HG03575 (cell line): ENCODE data around the gene NID1.
A peak's percentile ranks its signal among the peaks of the same experiment; 100 is the strongest.
"Not testable (repeated sequence)": the region's sequence is repeated elsewhere in the genome, so short reads cannot be mapped to it uniquely, and the experiment has no call there.

Experiments used
- ATAC-seq: cut with Tn5 transposase; IDR thresholded peaks from one replicate; pipeline ENCODE4 v1.9.1; 2021; ENCODE audit not compliant: unreplicated experiment, insufficient number of reproducible peaks, low FRiP score; ENCODE audit errors: extremely low read depth

The NID1 gene

DNA sequence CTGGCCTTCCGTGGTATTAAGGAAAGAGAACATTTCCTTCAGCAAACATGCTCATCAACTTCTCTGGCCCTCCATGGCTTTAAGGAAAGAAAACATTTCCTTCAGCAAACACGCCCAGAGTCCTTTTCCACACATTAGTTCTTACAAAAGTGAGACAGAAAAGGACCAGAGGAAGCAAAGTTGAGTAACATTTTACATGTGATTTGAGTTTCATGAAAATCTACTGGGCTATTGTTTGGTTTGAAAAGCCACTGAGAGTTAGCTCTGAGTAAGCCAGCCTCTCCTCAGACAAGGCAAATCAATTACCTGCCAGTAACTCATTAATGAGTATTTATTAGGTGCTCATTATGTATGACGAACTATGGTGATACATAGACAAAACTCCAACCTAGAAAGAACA, 78.0 kb downstream of the NID1 start:
- no peak for ATAC-seq

DNA sequence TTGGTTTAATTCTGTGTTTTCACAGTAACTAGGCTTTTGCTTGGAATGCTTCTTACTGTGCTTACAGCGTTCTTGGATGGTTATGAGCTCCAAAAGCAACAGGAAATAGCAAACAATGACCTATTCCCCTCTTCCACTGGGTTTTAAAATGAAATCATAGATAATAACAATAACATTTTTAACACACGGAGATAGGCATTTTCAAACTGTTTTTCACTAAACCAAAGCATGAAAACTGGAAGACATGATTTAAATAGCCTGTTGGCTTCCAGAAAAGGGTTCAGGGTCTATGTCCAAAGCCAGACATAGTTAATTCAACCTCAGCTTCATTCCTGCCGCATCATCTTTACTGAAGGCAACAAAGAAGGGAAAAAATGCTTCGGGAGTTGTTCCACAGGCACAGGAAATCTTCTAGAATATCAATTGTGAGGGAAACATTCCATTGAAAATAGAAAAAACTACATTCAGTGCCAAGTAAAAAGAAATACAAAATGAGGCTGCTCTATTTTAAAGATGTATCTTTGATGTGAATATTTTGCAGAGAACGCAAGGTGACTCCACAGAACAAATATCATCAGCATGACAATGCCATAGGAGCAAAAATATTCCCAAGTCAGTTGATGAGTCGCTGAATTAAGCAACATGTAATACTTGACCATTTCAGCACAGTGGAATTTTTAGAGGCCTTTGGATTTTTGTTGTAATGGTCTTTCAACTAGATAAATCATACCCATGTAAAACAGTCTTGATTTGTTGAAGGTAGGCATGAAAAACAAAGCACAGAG, 80.7 kb downstream of the NID1 start:
- ATAC-seq: no peak

DNA sequence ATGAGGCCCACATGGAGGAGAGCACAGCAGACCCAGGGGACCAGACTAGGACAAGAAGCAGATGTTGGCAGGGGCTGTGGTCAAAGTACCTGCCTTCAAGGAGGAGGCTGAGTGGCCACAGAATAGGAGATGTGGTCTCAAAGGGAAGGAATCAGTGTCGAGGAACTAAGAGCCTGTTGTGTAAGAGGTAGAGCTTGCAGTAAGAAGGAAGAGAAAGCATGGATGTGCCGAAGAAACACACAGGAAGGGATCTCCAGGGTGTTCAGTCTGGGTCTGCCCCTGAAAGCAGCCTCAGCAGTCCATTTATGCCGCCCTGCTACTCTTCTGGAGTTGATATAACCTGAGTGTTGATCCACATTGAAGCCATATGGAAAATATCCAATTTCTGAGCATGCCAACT, 83.9 kb downstream of the NID1 start:
- ATAC-seq: no peak

DNA sequence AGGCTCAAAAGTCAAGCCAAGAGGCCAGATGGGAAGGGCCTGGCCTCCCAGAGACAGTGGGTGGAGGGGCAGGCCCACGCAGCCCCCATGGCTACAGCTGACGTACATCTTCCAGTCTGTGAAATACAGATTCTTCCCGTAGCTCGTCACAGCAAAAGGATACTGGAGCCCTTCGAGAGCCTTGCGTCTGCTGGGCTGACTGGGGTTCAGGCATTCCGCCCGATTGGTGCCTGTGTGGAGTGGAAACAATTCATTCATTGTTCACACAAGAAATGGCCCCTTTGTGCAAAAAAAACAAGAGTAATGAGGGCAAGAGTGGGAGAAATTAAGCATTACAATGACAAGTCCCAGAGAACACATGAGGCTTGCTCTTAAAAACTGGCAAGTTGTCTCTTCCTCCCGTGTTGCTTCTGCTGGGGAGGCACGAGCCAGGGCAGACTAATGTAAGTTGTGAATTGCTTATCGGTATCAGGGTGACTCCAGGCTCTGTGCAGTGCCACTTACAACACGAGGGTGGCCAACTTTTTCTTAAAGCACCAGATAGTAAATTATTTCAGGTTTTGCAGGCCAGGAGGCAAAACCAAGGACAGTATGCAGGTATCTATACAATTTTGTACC, 85.1 kb downstream of the NID1 start:
- no peak for ATAC-seq

DNA sequence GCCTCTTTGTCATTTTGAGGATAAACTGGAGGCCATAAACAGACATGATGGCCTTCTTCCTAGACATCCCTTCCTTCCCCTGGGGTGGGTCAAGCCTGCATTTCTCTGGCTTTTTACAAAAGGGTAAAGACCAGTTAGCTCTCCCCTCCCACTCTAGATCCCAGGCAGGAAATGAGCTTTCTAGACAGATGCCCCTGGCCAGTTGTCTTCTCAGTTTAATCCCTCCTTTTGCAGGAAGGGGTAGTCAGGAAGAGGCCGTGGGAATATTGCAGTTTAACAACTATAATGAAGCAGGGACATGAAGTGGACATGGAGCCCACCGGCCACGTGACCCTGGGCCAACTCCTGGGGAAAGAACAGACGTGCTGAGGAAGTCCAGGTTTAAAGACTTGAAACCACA, 85.7 kb downstream of the NID1 start:
- ATAC-seq: no peak

DNA sequence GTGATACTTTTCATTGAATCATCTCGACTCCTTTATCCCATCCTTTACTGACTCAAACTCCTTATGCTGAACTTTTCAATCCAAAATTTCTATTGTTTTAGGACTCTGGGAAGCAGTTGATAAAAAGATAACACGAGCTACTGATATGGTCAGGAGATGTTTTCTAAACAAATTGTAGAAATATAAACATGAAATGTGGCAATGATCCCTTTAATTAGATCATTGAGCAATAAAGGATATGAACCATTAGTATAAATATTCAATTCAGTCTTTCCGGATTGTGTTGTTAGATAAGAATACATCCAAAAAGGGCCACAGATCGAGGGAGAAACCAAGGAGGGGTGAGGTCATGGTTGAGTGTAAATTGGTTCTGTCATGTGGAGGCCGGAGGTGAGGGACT, 88.4 kb downstream of the NID1 start:
- no peak for ATAC-seq

DNA sequence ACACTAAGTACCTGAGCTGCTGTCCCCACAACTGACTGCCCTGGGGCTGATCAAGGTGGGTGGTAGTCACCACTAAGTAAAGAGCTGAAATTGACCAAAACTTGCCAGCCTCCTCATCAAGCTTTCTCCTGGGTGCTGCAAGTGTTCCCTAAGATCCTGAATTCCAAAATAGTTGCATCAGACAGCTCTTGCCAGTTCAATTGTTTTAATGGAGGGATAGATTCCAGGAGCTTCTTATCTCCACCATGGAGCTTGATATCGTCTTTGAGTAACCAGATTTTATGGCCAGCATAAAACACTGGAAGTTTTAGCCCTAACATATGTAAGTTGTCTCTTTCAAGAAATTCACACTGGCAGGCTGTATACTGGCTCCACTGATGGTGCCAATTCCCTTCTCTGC, 90.3 kb downstream of the NID1 start:
- no peak for ATAC-seq

DNA sequence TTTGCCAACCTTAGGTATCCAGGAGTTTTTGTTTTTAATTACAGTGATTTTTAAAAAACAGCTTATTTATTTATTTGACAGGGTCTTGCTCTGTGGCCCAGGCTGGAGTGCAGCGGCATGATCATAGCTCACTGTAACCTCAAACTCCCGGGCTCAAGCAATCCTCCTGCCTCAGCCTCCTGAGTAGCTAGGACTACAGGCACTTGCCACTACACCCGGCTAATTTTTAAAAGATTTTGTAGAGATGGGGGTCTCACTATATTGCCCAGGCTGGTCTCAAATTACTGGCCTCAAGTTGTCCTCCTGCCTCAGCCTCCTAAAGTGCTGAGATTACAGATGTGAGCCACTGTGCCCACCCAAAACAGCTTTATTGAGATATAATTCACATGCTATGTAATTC, 92.2 kb downstream of the NID1 start:
- ATAC-seq: not testable (repeated sequence)

DNA sequence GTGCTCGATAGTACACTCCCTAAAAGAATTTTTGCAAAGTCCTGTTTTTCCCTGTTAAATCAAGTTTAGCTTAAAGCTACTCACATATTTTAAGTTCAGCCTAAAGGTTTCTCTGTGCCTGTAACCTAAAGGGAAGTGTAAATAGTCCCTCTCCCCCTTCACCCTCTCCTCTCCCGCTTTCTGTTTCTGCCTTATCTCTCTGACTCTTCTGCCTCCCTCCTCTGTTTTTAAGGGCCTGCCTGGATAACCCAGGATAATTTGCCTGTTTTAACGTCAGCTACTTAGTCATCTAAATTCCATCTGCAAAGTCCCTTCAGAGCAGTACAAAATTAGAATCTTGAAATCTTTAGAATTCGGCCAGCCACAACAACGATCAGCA, 92.6 kb downstream of the NID1 start:
- no peak for ATAC-seq

DNA sequence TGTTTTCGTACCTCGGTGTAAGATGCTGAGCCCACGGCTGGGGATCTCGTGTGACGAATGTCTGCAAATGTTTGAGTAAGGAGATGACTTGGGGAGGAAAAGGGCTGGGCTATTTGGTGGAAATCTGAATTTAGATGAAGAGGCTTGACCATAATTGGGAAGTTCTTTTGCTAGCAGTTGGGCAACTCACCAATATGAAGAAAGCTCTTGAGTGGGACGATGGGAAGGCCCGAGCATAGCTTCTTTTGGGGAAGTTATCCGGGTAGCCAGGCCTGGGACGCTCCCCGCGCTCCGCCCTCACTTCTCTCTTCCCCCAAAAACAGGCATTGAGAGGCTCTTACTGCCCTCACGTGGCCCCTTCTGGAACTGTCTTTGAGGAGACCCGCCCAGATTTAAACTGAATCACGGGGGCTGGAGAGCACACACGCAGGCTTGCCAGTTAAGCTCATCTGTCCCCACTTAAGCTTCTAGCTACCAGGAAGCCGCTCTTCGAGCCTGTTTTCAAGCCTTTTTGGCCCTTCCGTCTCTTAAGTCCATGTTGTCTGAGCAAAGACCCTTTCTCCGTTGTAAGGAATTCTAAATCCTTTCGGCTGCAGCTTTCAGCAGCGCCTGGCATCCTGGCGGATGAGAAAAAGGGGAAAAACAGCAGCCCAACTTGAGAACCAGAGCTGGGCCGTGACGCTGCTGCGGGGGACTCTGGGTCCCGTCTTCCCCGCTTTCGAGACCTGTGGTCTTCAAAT, 93.1 kb downstream of the NID1 start:
- ATAC-seq: no peak

DNA sequence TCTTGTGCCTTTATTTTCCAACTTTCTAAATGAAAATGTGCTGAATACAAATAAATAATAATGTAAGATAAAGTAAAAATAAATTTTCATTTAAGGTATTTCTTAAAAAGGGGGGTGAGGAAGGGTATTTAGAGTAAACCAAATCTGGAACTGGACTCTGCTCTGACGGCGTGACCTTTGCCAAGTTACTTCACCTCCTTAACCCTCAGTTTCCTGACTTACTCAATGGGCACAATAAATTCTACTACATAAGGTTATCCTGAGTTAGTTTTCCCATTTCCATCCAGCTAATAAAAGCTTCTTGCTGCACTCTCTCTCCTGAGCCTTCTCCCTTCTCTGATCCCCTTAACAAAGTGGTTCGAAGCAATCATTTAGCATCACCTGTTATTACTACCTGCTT, 93.9 kb downstream of the NID1 start:
- ATAC-seq: no peak

DNA sequence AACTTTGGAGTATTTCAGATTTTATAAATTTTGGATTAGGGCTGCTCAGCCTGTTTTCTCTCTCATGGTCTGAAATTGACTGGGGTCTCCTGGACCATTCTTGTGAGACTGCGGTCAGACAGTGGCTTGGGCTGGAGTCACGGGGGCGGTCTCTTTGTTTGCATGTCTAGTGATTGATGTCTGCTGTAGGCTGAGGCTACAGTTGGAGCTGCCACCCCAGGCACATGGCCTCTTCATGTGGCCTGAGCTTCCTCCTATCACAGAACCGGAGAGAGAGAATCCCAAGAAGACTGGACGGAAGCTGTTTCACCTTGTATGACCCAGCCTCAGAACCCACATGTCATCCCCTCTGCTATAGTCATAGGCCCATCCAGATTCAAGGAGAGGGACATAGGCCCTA, 96.1 kb downstream of the NID1 start:
- ATAC-seq: no peak

DNA sequence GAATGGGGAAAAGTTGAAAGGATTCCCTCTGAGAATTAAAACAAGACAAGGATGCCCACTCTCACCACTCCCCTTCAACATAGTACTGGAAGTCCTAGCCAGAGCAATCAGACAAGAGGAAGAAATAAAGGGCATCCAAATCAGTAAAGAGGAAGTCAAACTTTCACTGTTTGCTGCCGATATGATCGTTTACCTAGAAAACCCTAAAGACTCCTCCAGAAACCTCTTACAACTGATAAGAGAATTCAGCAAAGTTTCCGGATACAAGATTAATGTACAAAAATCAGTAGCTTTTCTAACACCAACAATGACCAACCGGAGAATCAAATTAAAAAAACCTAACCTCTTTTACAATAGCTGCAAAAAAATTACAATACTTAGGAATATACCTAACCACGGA, 98.8 kb downstream of the NID1 start:
- not testable (repeated sequence) for ATAC-seq

DNA sequence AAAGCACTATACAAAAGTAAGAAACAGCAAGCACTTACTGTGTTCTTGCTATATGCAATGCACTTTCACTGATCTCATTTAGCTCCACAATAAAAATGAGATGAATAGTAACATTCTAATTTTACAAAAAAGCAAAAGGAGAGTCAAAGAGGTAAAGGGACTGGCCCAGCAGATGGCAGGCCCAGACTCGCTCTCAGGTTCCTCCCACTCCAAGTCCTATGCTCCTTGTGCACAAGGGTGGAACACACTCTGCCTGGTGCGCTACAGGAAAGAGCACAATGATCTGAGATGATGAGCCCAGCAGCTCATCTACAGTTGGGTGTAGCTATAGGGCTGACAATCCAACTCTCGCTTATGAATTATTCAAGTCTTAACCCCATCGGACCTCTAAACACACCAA, 104.1 kb downstream of the NID1 start:
- no peak for ATAC-seq

DNA sequence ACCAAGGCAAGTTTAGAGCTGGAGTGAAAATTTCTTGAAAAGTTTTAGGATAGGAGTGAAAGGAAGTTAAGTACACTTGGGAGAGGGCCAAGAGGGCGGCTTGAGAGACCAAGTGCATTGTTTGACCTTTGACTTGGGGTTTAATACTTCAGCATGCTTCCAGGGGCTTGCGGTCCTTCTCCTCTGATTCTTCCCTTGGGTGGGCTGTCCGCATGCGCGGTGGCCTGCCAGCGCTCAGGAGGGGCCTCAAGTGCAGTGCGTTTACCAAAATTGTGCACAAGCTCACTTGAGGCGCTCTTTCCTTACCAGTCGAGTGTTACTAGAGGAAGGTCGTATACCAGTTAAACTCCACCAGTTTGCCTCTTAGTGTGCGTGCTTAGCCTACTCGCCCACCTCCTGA, 106.9 kb downstream of the NID1 start:
- no peak for ATAC-seq

DNA sequence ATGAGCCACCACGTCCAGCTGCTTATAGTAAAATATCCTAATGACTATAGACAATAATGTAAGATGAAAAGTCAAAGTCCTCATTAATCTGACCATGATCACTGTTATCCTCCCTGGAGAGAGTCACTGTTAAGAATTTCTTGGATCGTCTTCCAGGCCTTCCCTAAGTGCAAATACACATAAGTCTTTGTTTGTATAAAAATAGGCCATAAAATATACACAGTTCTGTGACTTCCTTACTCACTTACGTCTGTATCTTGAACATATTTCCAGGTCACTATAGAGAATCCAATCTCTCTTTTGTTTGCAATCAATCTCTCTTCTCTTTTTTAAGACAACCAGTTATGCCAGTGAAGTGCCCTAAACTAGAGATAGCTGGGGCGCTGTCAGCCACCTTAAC, 109.1 kb downstream of the NID1 start:
- no peak for ATAC-seq

DNA sequence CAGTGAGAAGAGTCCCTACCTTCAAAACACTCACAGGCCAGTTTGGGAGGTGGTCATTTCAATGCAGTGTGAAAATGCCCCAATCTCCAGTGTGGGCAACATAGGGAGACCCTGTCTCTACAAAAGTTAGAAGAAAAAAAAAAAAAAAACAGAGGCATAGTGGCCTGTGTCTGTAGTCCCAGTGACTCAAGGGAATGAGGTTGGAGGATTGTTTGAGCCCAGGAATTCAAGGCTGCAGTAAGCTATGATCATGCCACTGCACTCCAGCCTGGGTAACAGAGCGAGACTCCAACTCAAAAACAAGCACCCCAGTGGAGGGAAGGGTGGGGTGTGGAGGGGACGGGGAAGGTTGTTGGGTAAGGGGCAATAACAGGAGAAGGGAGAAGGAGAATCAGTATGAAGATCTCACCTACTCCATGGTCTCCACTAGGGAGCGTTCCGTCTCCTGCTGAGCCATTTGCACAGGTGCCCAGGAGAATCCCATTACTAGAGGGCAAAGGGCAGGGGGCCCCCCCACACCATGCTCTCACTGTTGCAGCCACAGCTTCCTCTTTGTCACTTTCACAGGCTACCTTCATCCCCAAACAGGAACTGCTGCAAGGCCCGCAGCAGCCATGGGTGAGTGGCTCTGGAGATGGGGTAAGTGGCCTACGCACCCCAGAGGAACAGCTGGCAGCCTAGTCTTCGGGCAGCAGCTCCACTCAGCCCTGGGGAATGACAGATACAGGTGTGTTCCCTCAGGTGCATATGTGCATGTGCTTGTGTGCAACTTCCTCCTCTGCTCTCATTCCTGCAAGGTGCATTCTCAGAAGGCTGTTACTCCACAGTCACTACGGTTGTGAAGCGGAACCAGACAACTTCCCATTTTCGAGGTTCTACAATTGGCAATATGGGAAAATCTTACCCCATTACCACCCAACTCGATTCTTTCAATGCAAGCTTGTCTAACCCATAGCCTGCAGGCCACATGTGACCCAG, 110.3 kb downstream of the NID1 start:
- peak; percentile 62 for ATAC-seq

DNA sequence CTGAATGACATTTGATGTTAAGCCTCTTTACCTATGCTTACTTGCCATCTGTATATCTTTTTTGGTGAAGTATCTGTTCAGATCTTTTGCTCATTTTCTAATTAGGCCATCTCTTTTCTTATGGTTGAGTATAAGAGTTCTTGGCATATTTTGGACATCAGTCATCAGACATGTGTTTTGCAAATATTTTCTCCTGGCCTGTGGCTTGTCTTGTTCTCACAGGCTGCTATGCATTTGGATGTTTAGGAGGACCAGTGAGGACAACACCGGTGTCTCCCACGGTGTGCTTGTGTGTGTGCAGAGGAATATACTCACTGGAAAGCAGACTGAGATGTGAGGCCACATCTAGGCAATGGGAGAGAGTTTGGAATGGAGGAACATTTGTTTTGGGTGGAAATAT, 111.1 kb downstream of the NID1 start:
- ATAC-seq: no peak

DNA sequence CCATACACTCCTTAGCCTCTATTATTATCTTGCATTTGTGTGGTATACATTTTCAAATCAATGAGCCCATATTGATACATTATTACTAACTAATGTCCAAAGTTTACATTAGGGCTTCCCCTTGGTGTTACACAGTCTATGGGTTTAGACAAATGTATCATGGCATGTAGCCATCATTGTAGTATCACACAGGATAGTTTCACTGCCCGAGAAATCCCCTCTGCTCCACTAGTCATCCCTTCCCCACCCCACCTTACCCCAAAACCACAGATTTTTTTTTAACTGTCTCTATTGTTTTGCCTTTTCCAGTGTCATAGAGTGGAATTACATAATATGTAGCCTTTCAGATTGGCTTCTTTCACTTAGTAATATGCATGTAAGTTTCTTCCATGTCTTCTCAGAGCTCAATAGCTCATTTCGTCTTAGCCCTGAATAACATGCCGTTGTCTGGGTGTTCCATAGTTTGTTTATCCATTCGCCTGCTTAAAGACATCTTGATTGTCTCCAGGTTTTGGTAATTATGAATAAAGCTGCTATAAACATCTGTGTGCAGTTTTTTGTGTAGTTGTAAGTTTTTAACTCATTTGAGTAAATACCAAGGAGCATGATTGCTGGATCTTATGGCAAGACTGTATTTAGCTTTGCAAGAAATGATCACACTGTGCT, 111.8 kb downstream of the NID1 start:
- peak; percentile 38 for ATAC-seq
